Urinary bladder (tissue), 4 donors: ENCODE data around the gene VSIR. TPM values are rescaled to one million over a fixed set of nuclear protein-coding genes. Genes with fewer than 3 reads are reported as not detected.

ENCODE experiments used
- DNase-seq: peaks from one replicate; pipeline ENCODE4 v3.0.0-alpha.2; 2015; ENCODE audit errors: extremely low spot score
- H3K27ac ChIP-seq: one replicate; pipeline ENCODE4 v1.5.1; 2013; ENCODE audit warnings: low read depth, mild to moderate bottlenecking, moderate library complexity
- H3K36me3 ChIP-seq: one replicate; pipeline ENCODE4 v1.6.1; 2013; ENCODE audit warnings: mild to moderate bottlenecking, moderate library complexity; ENCODE audit not compliant: insufficient read depth
- H3K4me1 ChIP-seq: one replicate; pipeline ENCODE4 v1.6.1; 2013; ENCODE audit warnings: mild to moderate bottlenecking, moderate library complexity; ENCODE audit not compliant: insufficient read depth
- H3K4me3 ChIP-seq: one replicate; pipeline ENCODE4 v1.5.1; 2013; ENCODE audit warnings: low read depth, low read length
- WGBS: extraction: QIAGEN DNeasy Blood & Tissue Kit; methylation state at CpG from one replicate; pipeline ENCODE4 v1.1.7; 2013; 5-methylcytosine and 5-hydroxymethylcytosine counted together
- polyA plus RNA-seq: library from polyadenylated mRNA; stranded (reverse); fragments of 200-250 nt; gene quantifications from one replicate; pipeline ENCODE4 v1.2.3, GENCODE V29; 2013
- total RNA-seq: library from RNA; depleted of rRNA; stranded (reverse); fragments of >200 nt; gene quantifications from one replicate; pipeline ENCODE4 v1.2.3, GENCODE V29; 2014
- donor health status: healthy with polysubstance abuse.
- donor health status: healthy.

The VSIR gene
- total and polyA plus RNA-seq, 2 donors, result 24.9 to 59.6 TPM

DNA sequence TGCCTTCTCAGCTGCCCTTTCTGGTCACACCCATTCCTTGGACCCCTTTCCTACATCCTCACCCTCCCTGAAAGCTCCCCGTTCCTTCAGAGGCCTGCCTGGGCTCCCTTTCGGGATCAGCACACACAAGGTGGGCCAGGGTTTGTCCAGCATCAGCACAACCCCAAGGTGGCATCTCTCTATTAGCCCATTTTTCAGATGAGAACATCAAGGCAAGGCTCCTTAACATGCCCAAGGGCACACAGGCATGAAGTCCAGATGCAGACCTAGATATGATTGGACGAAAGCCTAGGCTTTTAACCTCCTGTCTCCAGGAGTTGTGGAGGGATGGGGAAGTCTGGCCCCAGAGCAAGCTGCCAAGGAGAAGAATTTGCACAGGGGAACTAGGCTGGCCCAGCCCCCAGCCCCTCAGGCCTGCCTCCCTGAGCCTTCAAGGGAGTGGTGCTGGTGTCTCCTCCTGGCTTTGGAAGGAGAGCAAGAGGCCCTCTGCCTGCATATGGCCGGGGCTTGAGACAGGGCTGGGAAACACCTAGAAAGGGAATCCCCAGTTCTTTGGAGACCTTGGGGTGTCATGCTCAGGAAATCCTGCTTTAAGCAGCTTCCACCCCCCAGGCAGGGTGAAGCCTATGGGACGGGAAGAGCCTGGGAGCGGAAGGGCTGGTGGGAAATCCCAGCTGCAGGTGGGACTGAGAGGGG is 9.0 kb upstream of the VSIR start:
- Histone ChIP-seq H3K27ac (no peak overlapping the region), H3K36me3 (no peaks in the 10 kb centered on the region), H3K4me3 (no peak overlapping the region), H3K4me1 (no peaks in the 10 kb centered on the region)
- DNase-seq, result no peak
- 81% methylated on average over 6 of the region's 6 CpGs for WGBS

- WGBS, result 89% methylated on average over 9 of the region's 9 CpGs
- H3K36me3 ChIP-seq, result no peaks in the 10 kb centered on the region
- DNase-seq, result no peak
- H3K27ac ChIP-seq, result no peak overlapping the region
- H3K4me3 ChIP-seq, result no peak overlapping the region
- no peaks in the 10 kb centered on the region for H3K4me1 ChIP-seq
These were observed 7.4 kb upstream of the VSIR start for GRCh38 chr10:71780719-71781118.

GRCh38 chr10:71780156-71780555 is 6.8 kb upstream of the VSIR start:
- Histone ChIP-seq H3K36me3 (no peaks in the 10 kb centered on the region), H3K27ac (no peak overlapping the region), H3K4me1 (no peaks in the 10 kb centered on the region), H3K4me3 (no peak overlapping the region)
- DNase-seq, result no peak
- 93% methylated on average over 7 of the region's 7 CpGs for WGBS

- Histone ChIP-seq H3K36me3 (no peaks in the 10 kb centered on the region), H3K4me1 (no peaks in the 10 kb centered on the region), H3K27ac (no peak overlapping the region), H3K4me3 (no peak overlapping the region)
- DNase-seq, result no peak
- WGBS, result 92% methylated on average over 6 of the region's 6 CpGs
These were observed 6.3 kb upstream of the VSIR start for GRCh38 chr10:71779641-71780040.

- Histone ChIP-seq H3K4me3 (no peak overlapping the region), H3K36me3 (no peaks in the 10 kb centered on the region), H3K4me1 (no peaks in the 10 kb centered on the region), H3K27ac (no peak overlapping the region)
- DNase-seq, result no peak
- 96% methylated on average over 11 of the region's 11 CpGs for WGBS
These were observed 4.9 kb upstream of the VSIR start for GRCh38 chr10:71778071-71778825.

GRCh38 chr10:71777213-71777985 is 4.1 kb upstream of the VSIR start:
- Histone ChIP-seq H3K36me3 (no peaks in the 10 kb centered on the region), H3K4me3 (no peak overlapping the region), H3K4me1 (no peaks in the 10 kb centered on the region), H3K27ac (no peak overlapping the region)
- no peak for DNase-seq
- WGBS, result 96% methylated on average over 17 of the region's 17 CpGs

GRCh38 chr10:71776481-71776925 is 3.2 kb upstream of the VSIR start:
- DNase-seq, result no peak
- Histone ChIP-seq H3K4me1 (no peaks in the 10 kb centered on the region), H3K27ac (no peak overlapping the region), H3K4me3 (no peak overlapping the region), H3K36me3 (no peaks in the 10 kb centered on the region)
- 70% methylated on average over 2 of the region's 2 CpGs for WGBS

DNA sequence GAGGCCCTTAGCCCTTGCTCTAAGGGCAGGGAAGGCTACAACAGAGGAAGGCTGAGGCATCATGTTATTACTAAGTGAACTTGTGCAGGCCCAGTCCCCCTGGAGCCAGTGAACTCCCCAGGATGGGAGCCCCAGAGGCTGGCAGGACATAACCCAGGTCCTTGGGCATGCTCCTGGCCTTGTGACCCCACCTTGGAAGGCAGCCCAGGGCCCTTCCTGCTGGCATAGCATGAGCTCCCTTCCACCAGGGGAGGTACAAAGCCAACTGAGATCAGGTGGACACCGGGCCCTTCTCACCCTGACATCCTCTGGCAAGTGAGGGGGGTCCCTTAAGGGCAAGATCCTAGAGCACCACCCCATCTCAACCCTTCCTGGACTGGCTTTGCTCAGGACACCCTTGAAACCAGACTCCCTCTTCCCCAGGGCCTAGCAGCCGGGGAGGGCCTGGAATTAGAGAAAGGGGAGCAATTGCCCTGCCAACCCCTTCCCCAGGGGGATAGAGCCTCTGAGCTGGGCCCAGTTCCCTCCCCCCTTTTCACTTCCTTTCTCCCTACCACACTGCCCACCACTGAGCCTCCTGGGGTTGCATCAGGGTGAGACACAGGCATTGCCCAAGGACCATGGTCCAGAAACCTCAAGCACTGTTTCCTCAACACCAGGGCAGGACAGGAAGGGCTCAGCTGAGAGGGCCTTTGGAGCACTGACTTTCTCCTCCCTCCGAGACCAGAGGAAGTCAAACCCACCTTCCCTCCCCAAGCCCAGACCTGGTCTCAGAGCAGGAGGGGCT is 1.8 kb upstream of the VSIR start:
- Histone ChIP-seq H3K36me3 (no peaks in the 10 kb centered on the region), H3K4me3 (no peak overlapping the region), H3K4me1 (no peaks in the 10 kb centered on the region), H3K27ac (no peak overlapping the region)
- DNase-seq, result no peak
- 82% methylated on average over 3 of the region's 3 CpGs for WGBS

DNA sequence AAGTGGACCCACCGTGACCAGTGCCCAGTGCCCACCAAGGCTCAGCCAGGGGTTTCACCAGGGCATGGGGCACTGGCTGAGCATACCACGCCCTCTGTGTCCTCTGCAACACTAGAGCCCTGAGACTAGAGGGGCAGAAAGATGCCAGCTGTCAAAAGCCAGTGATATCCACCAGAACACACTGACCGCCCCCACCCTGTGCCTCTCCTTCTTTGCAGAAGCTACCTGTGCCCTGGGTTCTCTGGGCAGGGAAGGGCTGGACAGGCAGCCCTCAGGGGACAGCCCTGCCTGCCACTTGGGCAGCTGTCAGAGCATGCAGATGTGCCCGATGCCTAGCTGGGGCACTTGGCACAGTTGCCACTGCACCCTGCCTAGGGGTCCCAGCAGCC is 494 bp downstream of the VSIR start:
- peak overlapping the region; percentile 96 for H3K27ac ChIP-seq
- DNase-seq, result no peak
- peak overlapping the region; percentile 78 for H3K4me3 ChIP-seq

DNA sequence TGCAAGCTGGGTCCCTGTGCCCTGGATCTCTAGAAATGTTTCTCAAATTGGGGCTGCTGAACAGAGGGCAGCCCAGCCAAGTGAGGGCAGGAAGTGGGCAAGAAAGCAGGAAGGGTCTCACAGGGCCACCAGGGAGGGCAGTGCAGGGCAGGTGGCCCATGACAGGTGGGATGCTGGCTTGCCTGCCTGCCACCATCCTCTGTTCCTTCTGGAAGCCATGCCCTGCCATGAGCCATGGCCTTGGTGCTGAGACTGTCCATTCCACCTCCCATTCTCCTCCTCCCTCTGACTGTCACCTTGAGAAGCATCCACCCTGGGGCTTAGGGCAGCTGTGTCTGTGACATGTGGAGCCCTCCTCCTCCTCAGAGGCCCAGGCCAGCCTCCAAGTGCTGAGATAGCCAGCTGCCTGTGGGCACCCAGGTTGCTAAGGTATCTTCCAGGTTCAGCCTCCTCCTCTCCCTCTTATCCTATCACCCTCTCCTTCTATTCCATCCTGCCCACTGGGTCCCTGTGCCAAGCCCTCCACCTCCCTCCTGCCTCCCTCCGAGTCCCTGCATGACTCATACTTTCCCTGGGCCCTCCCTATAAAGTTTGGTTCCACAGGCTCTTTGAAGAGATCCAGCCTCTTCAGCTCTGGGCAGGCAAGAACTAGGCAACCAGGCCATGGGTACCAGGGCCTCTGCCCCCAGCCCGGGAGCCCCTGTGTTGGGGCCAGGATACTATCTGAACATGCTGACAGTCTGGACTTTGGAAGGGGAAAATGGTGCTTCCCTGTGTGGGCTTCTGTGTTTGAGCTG is 1.3 kb downstream of the VSIR start:
- 4% methylated on average over 2 of the region's 2 CpGs for WGBS
- no peak for DNase-seq
- peak overlapping the region; percentile 96 for H3K27ac ChIP-seq
- no peaks in the 10 kb centered on the region for H3K4me1 ChIP-seq
- H3K4me3 ChIP-seq, result peak overlapping the region; percentile 78
- H3K36me3 ChIP-seq, result no peaks in the 10 kb centered on the region

More for the DNA sequence above, 494 bp downstream of the VSIR start:
- WGBS, result 33% methylated on average over 4 of the region's 4 CpGs
- Histone ChIP-seq H3K36me3 (no peaks in the 10 kb centered on the region), H3K4me1 (no peaks in the 10 kb centered on the region)

DNA sequence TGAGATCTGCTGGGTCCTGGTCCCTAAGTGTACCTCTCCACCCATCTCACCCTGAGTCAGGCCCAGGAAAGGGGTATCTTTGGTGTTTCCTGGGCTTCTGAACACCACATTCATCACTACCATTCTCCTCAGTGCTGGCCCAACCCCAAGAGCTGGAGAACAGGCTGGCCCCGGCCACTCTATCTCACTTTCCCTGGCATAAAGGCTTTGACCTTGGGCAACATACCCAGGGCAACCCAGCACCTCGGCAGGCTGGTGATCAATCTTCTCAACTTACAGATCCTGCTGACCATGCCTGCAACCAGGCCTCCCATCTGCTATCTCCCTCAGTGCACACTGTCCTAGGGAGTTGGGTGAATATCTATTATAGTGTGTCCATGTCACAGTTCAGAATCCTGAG is 2.1 kb downstream of the VSIR start:
- Histone ChIP-seq H3K4me3 (peak overlapping the region; percentile 78), H3K27ac (peak overlapping the region; percentile 12), H3K36me3 (no peaks in the 10 kb centered on the region), H3K4me1 (no peaks in the 10 kb centered on the region)
- DNase-seq, result no peak
- WGBS, result 59% methylated on average over 2 of the region's 2 CpGs

DNA sequence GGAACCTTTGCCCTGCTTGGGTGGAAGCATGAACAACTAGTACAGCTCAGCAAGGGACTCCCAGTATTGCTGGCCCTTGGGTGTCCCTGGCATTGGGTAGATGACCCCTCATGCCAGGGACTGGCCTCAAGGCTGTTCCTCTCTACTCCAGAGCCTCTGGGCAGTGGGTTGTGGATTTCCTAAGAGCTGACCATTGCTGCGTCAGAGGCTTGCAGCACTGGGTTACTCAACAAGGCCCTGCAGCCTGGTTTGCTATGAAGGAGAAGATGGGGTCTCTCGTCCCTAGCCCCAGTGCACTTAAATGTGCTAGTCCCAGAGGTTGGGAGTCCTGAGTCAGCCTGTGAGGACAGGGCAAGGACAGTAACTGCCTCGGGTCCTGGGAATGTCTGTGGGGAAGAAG is 2.5 kb downstream of the VSIR start:
- Histone ChIP-seq H3K4me1 (no peaks in the 10 kb centered on the region), H3K4me3 (no peak overlapping the region), H3K36me3 (no peaks in the 10 kb centered on the region), H3K27ac (peak overlapping the region; percentile 51)
- WGBS, result 84% methylated on average over 3 of the region's 3 CpGs
- no peak for DNase-seq
